Stimulated activated CD8-positive, alpha-beta memory T cell treated with anti-CD3 and anti-CD28 coated beads, Interleukin-7, amount 100 ng/mL, for 1 hour (primary cell): Measurements from ENCODE around the gene FBXL7.

Source experiments
- DNase-seq, 2 donors: peaks; one replicate each; pipeline ENCODE4 v3.0.0-alpha.2; 2020; ENCODE audit warnings: low read depth in 2 of 2

The FBXL7 gene

GRCh38 chr5:15762668-15763067 lies 262.7 kb downstream of the FBXL7 start:
- DNase-seq, result no peak

DNA sequence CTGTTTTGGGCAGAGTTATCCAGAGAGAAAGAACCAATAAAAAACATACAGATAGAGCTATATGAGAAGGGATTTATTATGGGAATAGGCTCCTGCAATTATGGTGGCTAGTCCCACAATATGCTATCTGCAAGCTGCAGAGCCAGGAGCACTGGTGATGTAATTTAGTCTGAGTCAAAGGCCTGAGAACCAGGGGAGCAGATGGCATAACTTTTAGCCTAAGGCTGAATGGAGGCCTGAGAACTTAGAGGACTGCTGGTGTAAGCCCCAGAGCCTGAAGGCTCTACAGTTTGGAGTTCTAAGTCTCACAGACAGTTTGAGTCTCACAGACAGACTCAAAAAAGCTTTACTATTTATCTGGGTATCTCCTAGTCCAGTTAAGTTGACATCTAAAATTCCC lies 263.8 kb downstream of the FBXL7 start:
- DNase-seq, result no peak

- no peak for DNase-seq
Measured at GRCh38 chr5:15768936-15769335, 269.0 kb downstream of the FBXL7 start.

DNA sequence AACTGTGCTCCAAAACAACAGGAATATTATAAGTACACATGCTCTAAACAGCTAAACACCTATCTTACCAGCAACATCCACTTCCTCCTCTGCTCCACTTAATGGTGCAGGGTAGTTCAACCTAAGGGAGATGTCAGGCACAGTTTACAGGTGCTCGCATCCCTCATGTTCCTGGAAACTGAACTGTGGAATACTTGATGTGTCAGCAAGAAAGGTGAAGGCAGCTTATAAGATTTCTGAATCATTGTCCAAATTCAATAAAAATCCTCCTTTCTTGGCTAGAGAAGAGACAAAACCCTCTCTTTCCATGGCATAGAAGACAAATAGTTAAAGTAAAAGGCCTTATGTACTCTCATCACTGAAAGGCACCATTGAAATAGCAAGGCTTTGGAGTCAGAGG lies 272.2 kb downstream of the FBXL7 start:
- DNase-seq, result no peak

DNA sequence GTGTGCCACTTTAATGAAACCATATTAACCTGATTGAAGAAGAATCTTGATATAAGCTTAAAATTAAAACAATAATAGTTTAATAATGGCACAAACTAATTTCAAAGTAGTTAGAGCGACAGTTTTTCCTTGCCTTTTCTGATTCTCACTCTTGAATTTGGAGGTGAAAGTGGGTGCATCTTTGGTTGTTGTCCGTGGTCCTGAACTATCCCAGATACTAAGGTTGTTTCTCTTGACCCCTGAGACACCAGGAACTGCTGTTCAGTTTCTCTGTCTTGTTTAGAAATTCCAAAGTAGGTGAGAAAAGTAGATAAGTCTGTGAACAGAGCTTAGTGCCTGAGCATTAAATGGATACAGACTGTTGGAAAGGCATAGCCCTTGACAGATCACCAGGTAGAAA lies 274.7 kb downstream of the FBXL7 start:
- DNase-seq, result no peak

DNA sequence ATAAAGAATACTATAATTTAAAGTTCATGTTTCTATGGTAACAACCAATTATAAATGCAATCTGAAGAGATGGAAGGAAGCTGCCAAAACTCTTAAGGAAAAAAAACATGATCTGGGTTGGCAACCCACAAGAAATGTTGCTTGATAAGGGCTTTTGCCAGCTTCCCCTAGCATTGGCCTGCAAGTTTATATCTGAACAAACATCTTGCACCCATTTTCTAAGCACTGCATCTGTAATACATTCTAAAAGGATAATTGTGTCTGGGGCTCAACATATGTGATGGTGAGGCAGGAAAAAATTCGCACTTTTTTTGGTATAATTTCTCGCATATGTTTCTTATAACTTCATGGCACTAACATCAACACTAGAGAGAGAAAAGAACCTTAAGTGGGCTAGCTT lies 276.4 kb downstream of the FBXL7 start:
- no peak for DNase-seq

- no peak for DNase-seq
Measured at GRCh38 chr5:15783734-15784133, 283.8 kb downstream of the FBXL7 start.

DNA sequence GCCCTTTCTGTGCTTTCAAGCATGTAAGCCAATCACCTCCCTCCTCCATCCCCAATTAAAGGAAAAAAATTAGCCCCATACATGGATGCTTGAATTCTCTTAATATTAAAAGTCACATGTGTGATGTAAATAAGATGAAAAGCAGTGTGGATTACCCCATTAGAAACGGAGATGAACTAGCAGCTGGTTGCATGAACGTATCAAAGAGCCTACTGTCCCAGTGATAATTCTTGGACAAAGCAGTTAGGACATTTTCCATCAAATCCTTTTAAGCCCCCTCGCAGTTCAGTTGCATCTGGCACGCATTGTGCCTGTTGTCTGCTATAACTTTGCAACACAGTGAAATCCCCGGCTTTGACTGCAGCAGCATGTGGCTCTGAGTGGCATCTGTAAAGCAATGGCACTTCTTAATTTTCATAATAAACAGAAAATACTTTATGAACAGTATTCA lies 285.6 kb downstream of the FBXL7 start:
- no peak for DNase-seq

DNA sequence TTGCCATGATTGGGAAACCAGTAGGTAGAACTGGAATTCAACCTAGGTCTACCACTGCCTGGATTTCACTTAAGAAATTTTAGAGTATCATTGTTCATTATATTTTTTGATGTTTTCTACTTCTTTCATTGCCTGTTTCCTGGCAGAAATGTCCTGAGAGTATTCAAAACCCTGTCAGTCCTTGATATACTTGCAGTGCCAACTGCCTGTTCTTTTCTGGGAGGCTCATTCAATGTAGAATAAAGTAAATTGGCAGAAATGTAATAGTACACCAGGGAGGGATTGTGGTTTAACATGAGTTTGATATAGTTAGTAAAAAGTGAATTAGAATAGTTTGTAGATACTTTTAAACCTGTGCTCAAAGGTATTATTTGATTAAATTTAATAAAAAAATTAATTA lies 286.3 kb downstream of the FBXL7 start:
- DNase-seq, result no peak

GRCh38 chr5:15786884-15787283 lies 286.9 kb downstream of the FBXL7 start:
- no peak for DNase-seq

DNA sequence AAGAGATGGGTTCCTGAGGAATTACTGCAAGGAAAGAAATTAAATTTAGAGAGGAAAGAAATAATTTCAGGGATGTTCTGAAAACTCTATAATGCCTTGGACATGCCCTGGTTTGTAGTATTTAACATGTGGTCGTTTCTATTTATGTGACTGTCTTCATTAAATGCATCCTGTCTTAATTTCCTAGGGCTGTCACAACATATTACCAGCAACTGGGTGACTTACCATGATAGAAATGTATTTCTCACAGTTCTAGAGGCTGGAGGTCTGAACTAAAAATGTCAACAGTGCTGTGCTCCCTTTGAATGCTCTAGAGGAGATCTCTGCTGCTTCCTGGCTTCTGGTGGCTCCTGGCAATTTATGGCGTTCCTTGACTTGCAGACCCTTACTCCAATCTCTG lies 287.7 kb downstream of the FBXL7 start:
- DNase-seq, result no peak

DNA sequence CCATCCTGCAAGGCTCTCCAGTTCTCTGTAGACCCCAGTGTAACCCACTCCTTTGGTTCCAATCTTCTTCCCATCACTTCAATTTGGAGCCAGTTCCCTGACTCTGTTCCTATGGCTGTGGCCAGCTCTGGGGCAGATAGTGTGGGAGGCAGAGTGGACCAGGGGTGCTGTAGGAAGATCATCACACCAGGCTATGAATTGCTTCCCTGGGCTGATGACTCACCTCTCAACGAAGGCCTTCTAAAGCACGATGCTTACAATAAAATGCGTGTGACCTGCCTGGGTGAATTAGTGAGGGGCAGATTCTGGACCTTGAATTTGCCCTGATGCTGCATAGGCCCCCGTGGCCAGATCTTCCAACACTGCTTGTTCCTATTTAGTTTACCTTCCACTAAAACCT lies 289.7 kb downstream of the FBXL7 start:
- no peak for DNase-seq

- no peak for DNase-seq
Measured at GRCh38 chr5:15790446-15791018, 290.6 kb downstream of the FBXL7 start.

- DNase-seq, result no peak
Measured at GRCh38 chr5:15791274-15791673, 291.3 kb downstream of the FBXL7 start.

DNA sequence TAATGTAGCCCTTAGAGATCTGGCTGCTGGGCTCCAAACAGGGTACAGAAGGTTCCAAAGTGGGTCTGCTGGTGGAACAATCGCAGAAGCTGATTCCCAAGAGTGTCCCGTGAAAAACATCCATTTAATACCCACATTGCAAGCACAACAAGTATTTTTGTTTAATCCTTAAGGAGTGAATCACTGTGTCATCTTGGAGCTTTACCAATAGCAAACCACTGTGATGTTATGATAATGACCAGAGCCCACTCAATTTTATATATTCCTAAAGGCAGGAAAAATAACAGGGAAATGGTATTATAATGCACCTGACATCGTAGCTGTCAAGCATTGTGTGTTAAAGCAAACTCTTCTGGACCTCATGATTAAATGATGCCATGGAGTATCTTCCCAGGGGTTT lies 291.9 kb downstream of the FBXL7 start:
- no peak for DNase-seq

DNA sequence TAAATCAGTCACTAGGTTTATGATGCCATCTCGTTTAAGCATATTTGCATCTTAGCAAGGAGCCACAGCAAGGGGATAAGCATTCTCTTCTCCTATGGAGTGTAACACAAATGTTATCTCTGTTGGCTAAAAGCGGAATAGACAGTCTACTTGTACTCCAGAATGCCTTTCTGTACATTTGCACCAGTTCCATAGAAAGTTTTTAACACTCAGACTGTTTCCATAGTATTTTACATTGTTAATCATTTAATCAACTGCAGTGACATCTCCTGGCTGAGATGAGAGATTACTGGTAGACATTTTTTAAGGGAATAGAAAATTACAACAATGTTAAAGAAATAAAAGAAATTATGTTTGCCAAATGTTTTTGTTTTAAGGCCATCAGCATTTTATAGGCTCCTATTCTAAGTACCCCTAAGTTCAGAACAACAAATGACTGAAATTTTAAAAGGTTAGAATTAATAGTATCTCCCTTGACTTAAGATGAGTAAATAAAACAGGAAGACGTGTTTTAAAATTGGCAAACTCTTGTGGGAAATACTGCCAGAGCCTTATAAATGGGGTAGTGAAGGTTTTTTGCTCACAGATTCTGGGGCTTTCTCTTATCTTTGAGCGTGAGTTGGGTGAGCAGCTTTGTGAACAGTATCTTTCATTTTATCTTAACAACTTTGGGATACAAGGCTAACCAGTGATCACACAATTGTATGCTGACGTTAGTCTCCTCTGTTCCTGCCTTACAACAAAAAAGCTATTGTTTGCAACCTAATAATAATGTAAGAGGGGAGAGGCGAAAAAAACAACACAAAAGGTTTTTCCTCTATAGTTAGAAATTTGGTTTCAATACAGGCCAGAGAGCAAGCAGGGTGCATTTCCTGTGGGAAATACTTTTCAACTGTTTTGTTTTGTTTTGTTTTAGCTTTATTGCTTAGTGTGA lies 294.3 kb downstream of the FBXL7 start:
- DNase-seq, result no peak

GRCh38 chr5:15796096-15796495 lies 296.1 kb downstream of the FBXL7 start:
- DNase-seq, result no peak

DNA sequence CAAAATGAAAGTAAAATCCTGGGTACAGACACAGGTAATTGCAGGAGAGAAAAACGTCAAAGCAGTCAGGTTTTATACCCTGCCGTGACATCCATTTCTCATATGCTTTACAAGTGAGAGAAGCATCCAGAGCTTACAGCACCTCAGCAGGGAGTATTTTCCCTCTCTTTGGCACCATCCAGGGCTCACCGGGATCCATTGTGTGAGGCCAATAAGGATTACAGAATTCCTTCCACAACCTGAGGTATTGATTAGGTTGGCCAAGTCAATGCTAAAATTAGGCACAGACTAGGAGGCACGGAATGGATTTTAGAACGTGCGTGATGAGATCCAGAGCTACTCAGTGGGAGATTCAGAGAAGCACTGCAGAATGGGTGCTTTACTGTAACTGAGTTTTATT lies 296.6 kb downstream of the FBXL7 start:
- DNase-seq, result no peak

DNA sequence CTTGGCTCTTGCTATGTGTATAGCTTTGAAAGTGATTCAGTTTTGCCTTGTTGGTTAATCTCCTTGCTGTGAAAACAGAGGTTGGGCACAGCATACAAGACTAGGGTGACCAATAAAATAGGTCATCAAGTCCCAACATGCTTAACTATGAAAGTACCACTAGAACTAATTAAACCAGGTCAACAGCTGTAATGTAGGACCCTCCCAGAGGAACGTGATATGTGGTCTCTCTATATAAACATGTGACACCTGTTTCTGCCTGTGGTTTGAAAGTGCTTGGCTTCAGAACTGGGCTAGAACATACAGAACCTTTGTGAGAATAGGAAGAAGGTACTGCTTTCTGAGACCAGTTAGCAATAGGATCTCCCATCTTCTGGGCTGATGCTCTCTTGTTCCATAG lies 297.1 kb downstream of the FBXL7 start:
- DNase-seq, result no peak

GRCh38 chr5:15798006-15798405 lies 298.0 kb downstream of the FBXL7 start:
- no peak for DNase-seq

GRCh38 chr5:15799014-15799413 lies 299.0 kb downstream of the FBXL7 start:
- DNase-seq, result no peak

GRCh38 chr5:15799612-15800011 lies 299.6 kb downstream of the FBXL7 start:
- no peak for DNase-seq

DNA sequence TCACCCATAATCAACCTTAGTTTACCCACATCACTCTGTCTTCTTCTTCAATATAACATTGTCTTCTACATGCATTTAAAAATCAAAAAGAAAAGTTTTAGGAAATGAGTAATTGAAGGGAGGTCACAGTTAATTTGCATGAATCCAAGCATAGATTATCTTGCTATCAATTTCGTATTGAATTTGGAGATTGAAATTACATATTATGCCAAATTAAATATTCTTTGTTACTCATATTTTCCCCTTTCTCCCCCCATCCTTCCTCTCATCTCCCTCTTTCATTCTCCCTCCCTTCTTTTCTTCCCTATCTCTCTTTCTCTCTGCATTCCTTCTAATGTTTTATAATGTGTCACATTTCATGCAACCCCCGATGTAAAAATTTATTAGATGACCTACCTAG lies 303.3 kb downstream of the FBXL7 start:
- DNase-seq, result no peak
